GM12878 (cell line): ENCODE data around the gene ATP4A. TPM values are rescaled to one million over a fixed set of nuclear protein-coding genes. Genes with fewer than 3 reads are reported as not detected.

ENCODE experiments used
- ATAC-seq: fragments of 200-7000 bp; cut with Tn5 transposase; 3 replicates; pipeline ENCODE4 v1.9.1; 2020; ENCODE audit warnings: mild to moderate bottlenecking, moderate library complexity
- BruUV-seq: library from RNA; stranded (reverse); fragments of 400-500 nt; replicated peaks from 2 replicates; lab custom pipeline; 2021; lab: Mats Ljungman, UMichigan
- CTCF ChIA-PET: fragments of 300-600 bp; sonication (Branson Sonifier 250); formaldehyde crosslinking; extraction: SDS; loops from one replicate; lab custom pipeline; 2021; ENCODE audit warnings: inconsistent platforms; lab: Yijun Ruan, JAX
- POLR2A ChIA-PET: fragments of 350-600 bp; formaldehyde crosslinking; extraction: SDS; loops from one replicate; lab custom pipeline; 2021; ENCODE audit warnings: inconsistent platforms; lab: Charles Lee
- RAD21 ChIA-PET: fragments of 300-600 bp; sonication (Branson Sonifier 250); formaldehyde crosslinking; loops from one replicate; lab custom pipeline; 2023; ENCODE audit warnings: antibody characterized with exemption; ENCODE audit not compliant: unreplicated experiment; lab: Charles Lee
- SMC1A ChIA-PET: fragments of 300-600 bp; sonication (Branson Sonifier 250); formaldehyde crosslinking; loops from one replicate; lab custom pipeline; 2023; ENCODE audit not compliant: unreplicated experiment, uncharacterized antibody; lab: Charles Lee
- DNase-seq: peaks from one replicate; pipeline ENCODE4 v3.0.0-alpha.2; 2011; ENCODE audit warnings: low read depth, low spot score
- FAIRE-seq: peaks from 3 replicates; lab custom pipeline; 2011; peaks lifted over from hg19 to GRCh38; lab: Jason Lieb, UNC
- H2AFZ ChIP-seq: 2 replicates; pipeline ENCODE4 v1.6.0; 2011; ENCODE audit warnings: low read depth, low read length, control low read depth; ENCODE audit not compliant: control insufficient read depth
- H3K27ac ChIP-seq: 2 replicates; pipeline ENCODE4 v1.5.1; 2011; ENCODE audit warnings: control low read depth; ENCODE audit not compliant: control insufficient read depth, insufficient read depth
- H3K27me3 ChIP-seq, 2 experiments: replicated peaks in 1 of 2; 2 replicates each; pipeline versions ENCODE4 v1.6.0 to v1.6.1; 2011; ENCODE audit warnings: low read length in 1 of 2; ENCODE audit not compliant: control insufficient read depth in 2 of 2, insufficient read depth in 2 of 2
- H3K36me3 ChIP-seq, 2 experiments: 2 replicates each; pipeline ENCODE4 v1.5.1; 2011; ENCODE audit warnings: low read length in 1 of 2; ENCODE audit not compliant: control insufficient read depth in 2 of 2, insufficient read depth in 2 of 2
- H3K4me1 ChIP-seq: 2 replicates; pipeline ENCODE4 v1.6.1; 2011; ENCODE audit warnings: mild to moderate bottlenecking, low read length, moderate library complexity, mixed read lengths; ENCODE audit not compliant: control insufficient read depth, insufficient read depth
- H3K4me2 ChIP-seq: 2 replicates; pipeline ENCODE4 v1.6.0; 2011; ENCODE audit warnings: control low read depth; ENCODE audit not compliant: control insufficient read depth, insufficient read depth
- H3K4me3 ChIP-seq: fragments of 200-600 bp; sonication (generic); 2 replicates; pipeline ENCODE4 v1.5.1; 2016
- H3K79me2 ChIP-seq: 2 replicates; pipeline ENCODE4 v1.6.0; 2011; ENCODE audit warnings: low read length; ENCODE audit not compliant: control insufficient read depth, insufficient read depth
- H3K9ac ChIP-seq: 2 replicates; pipeline ENCODE4 v1.8.0; 2011; ENCODE audit warnings: low read length, control low read depth, mixed read lengths; ENCODE audit not compliant: control insufficient read depth, insufficient read depth
- H3K9me3 ChIP-seq: replicated peaks from 3 replicates; pipeline ENCODE4 v1.5.1; 2011; ENCODE audit warnings: mild to moderate bottlenecking, low read length; ENCODE audit not compliant: control insufficient read depth, insufficient read depth
- H4K20me1 ChIP-seq: 2 replicates; pipeline ENCODE4 v1.6.0; 2011; ENCODE audit not compliant: control insufficient read depth, insufficient read depth
- CBFB ChIP-seq: IDR thresholded peaks from 2 replicates; pipeline ENCODE4 v1.6.1; 2016; ENCODE audit warnings: antibody characterized with exemption, low read depth
- CEBPB ChIP-seq, 2 experiments: fragments of 150-350 bp in 1 of 2; IDR thresholded peaks; 2 replicates each; pipeline ENCODE4 v1.6.1; 2012 to 2014; ENCODE audit warnings: low read depth in 2 of 2, low read length in 2 of 2, borderline replicate concordance in 1 of 2, inconsistent platforms in 1 of 2
- CREB1 ChIP-seq: IDR thresholded peaks from 2 replicates; pipeline ENCODE4 v1.6.1; 2012; ENCODE audit warnings: low read depth, mild to moderate bottlenecking, inconsistent platforms
- HDAC6 ChIP-seq: fragments of 200-600 bp; sonication (generic); IDR thresholded peaks from one replicate; pipeline ENCODE4 v1.8.0; 2017; ENCODE audit warnings: antibody characterized with exemption; ENCODE audit not compliant: unreplicated experiment
- LARP7 ChIP-seq: fragments of 450-650 bp; IDR thresholded peaks from 2 replicates; pipeline ENCODE4 v1.6.1; 2017; ENCODE audit warnings: mild to moderate bottlenecking
- NR2C1 ChIP-seq: fragments of 450-650 bp; IDR thresholded peaks from 2 replicates; pipeline ENCODE4 v1.6.1; 2017; ENCODE audit warnings: antibody characterized with exemption, mild to moderate bottlenecking, moderate library complexity
- PML ChIP-seq: IDR thresholded peaks from 2 replicates; pipeline ENCODE4 v1.6.1; 2012; ENCODE audit warnings: low read length, inconsistent platforms
- POU2F2 ChIP-seq: IDR thresholded peaks from 3 replicates; pipeline ENCODE4 v1.6.1; 2011; ENCODE audit warnings: low read depth, mild to moderate bottlenecking, low read length, borderline replicate concordance
- SMC3 ChIP-seq: IDR thresholded peaks from 2 replicates; pipeline ENCODE4 v1.6.1; 2011; ENCODE audit warnings: low read length, improper control_type of control experiment, borderline replicate concordance
- TCF12 ChIP-seq: IDR thresholded peaks from 2 replicates; pipeline ENCODE4 v1.6.1; 2011; ENCODE audit warnings: low read depth, mild to moderate bottlenecking, low read length
- TCF3 ChIP-seq: IDR thresholded peaks from 2 replicates; pipeline ENCODE4 v1.6.1; 2012; ENCODE audit warnings: low read depth, mild to moderate bottlenecking, low read length, borderline replicate concordance; ENCODE audit not compliant: insufficient read depth
- WGBS: methylation state at CpG from one replicate; pipeline ENCODE4 v1.1.6; 2016; ENCODE audit warnings: low lambda C conversion rate; ENCODE audit not compliant: insufficient replicate concordance, insufficient coverage; ENCODE audit errors: missing lambda C conversion rate; 5-methylcytosine and 5-hydroxymethylcytosine counted together
- in situ Hi-C: fragments of 300-500 bp; cut with MboI; formaldehyde crosslinking; loops from 9 replicates; pipeline ENCODE4 v1.14.3; 2018; ENCODE audit warnings: mixed read lengths
- intact Hi-C: fragments of 100-400 bp; cut with micrococcal nuclease; formaldehyde crosslinking; loops from one replicate; pipeline ENCODE4 v1.14.2; 2022; ENCODE audit not compliant: unreplicated experiment
- polyA plus RNA-seq, 11 experiments: library from polyadenylated mRNA; depleted of rRNA in 4 of 11; unstranded in 6 of 11; stranded (reverse) in 5 of 11; fragments of >200 nt; fragmentation: Nextera tagmentation in 4 of 11; fragmentation: Illumina TruSeq in 1 of 11; extraction: Ambion mirVana in 4 of 11; extraction: Trizol in 1 of 11; gene quantifications; 1 replicate in 1 of 11; 2 replicates in 10 of 11; pipeline versions ENCODE4 v1.2.1 to v1.2.3, GENCODE V29; 2011 to 2016; ENCODE audit warnings: inconsistent platforms in 2 of 11, missing spikeins in 2 of 11, low read depth in 1 of 11
- total RNA-seq, 4 experiments: library from RNA; depleted of rRNA in 3 of 4; stranded (reverse); fragments of >200 nt in 3 of 4; fragmentation: Illumina TruSeq in 1 of 4; extraction: Trizol in 1 of 4; gene quantifications; 2 replicates each; pipeline versions ENCODE4 v1.2.1 to v1.2.3, GENCODE V29; 2013 to 2021
- TF ChIP-seq, protein P1 (sequence below): fragments of 450-650 bp; IDR thresholded peaks from 2 replicates; pipeline ENCODE4 v1.6.1; 2017; ENCODE audit warnings: mild to moderate bottlenecking
- TF ChIP-seq, protein P2 (sequence below): IDR thresholded peaks from 2 replicates; pipeline ENCODE4 v1.6.1; 2011; ENCODE audit warnings: borderline replicate concordance, low read depth, mild to moderate bottlenecking, moderate library complexity, mixed read lengths, low read length; ENCODE audit not compliant: insufficient read depth; ENCODE audit errors: extremely low read length
- TF ChIP-seq, protein P3 (sequence below): fragments of 150-350 bp; IDR thresholded peaks from 2 replicates; pipeline ENCODE4 v1.6.1; 2014; ENCODE audit warnings: mild to moderate bottlenecking, low read depth, low read length

Gene ATP4A
- total and polyA plus RNA-seq, 10 of the 15 experiments (the other 5 are each of a cell fraction or from before 2014, with no cell fraction given), result 0.03 to 1.5 (median 0.11) TPM; not detected in 3

DNA sequence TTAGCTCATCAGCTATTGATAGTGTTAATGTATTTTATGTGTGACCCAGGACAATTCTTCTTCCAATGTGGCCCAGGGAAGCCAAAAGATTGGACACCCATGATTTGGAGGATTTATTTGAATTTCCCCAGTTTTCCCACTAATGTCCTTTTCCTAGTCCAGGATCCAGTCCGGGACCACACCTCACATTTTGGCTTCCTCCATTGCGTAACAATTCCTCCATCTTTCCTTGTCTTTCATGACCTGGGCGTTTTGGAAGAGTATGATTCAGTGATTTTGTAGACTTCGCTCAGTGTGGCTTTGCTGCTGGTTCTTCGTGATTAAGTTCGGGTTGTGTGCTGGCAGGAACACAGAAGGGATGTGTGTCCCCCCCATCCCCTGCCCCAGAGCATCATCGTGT is 3.3 kb upstream of the ATP4A start (continued):
- TF ChIP-seq CREB1, result no peak
- no peak for TF ChIP-seq CEBPB (IDR thresholded peaks at IDR 0.05; ENCODE audit: borderline replicate concordance in 1 of 2, low read depth in 2 of 2, low read length in 2 of 2)
- TF ChIP-seq POU2F2, result no peak

DNA sequence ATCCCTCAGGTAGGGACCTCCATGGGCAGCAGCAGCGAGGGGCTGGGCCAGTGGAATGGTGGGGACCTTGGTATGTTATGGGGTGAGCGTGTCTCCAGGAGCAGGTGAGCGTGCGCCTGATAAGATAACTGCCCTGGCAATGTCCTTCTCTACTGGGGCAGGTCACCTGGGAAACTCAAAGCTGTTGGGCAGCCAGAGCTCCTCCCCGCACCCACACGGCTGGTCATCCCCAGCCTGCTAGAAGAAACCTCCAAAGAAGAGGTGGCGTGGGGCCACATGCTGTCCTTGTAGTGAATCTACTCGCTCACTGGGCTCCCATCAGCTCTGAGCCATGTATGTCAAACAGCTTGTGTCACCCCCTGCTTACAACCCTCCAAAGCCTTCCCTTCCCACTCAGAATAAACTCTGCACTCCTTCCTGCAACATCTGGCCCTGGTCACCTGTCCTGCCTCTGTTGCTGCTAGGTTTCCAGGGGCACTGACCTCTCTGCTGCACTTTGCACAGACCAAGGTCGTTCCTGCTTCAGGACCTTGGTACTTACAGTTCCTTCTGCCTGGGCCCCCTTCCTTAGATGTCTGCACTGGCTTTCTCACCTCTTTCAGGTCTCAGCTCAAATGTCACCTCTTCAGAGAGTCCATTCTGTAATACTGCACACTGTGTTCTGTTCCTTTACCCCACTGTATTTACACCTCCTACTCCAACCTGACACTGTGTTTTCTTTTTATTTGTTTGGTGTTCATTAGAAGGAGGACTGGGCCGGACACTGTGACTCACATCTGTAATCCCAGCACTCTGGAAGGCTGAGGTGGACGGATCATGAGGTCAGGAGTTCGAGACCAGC is 1.8 kb upstream of the ATP4A start:
- SMC1A ChIA-PET, result interaction anchor here (0.5 kb wide), 1 partner anchor 33 kb away, joined by 3 read pairs; no protein-coding TSS in a partner anchor
- intact Hi-C loops, result no loop called here
- CTCF ChIA-PET, result interaction anchor here (0.6 to 1.3 kb wide), 3 partner anchors 16 to 1689 kb away, joined by 3 to 4 read pairs (median 3); no protein-coding TSS in a partner anchor
- TF ChIP-seq LARP7, result no peak
- no peak for TF ChIP-seq SMC3
- TF ChIP-seq CREB1, result no peak
- no peak for TF ChIP-seq TCF12
- TF ChIP-seq, protein P1, sequence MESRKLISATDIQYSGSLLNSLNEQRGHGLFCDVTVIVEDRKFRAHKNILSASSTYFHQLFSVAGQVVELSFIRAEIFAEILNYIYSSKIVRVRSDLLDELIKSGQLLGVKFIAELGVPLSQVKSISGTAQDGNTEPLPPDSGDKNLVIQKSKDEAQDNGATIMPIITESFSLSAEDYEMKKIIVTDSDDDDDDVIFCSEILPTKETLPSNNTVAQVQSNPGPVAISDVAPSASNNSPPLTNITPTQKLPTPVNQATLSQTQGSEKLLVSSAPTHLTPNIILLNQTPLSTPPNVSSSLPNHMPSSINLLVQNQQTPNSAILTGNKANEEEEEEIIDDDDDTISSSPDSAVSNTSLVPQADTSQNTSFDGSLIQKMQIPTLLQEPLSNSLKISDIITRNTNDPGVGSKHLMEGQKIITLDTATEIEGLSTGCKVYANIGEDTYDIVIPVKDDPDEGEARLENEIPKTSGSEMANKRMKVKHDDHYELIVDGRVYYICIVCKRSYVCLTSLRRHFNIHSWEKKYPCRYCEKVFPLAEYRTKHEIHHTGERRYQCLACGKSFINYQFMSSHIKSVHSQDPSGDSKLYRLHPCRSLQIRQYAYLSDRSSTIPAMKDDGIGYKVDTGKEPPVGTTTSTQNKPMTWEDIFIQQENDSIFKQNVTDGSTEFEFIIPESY, result no peak
- TF ChIP-seq, protein P2, sequence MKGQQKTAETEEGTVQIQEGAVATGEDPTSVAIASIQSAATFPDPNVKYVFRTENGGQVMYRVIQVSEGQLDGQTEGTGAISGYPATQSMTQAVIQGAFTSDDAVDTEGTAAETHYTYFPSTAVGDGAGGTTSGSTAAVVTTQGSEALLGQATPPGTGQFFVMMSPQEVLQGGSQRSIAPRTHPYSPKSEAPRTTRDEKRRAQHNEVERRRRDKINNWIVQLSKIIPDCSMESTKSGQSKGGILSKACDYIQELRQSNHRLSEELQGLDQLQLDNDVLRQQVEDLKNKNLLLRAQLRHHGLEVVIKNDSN, result no peak
- TF ChIP-seq HDAC6, result no peak
- no peak for TF ChIP-seq PML
- no peak for TF ChIP-seq NR2C1
- TF ChIP-seq, protein P3, sequence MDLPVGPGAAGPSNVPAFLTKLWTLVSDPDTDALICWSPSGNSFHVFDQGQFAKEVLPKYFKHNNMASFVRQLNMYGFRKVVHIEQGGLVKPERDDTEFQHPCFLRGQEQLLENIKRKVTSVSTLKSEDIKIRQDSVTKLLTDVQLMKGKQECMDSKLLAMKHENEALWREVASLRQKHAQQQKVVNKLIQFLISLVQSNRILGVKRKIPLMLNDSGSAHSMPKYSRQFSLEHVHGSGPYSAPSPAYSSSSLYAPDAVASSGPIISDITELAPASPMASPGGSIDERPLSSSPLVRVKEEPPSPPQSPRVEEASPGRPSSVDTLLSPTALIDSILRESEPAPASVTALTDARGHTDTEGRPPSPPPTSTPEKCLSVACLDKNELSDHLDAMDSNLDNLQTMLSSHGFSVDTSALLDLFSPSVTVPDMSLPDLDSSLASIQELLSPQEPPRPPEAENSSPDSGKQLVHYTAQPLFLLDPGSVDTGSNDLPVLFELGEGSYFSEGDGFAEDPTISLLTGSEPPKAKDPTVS, result no peak
- TF ChIP-seq TCF3, result no peak
- no peak for TF ChIP-seq CBFB

More for the DNA sequence above, 1.8 kb upstream of the ATP4A start:
- Histone ChIP-seq H4K20me1 (no peaks in the 10 kb centered on the region), H3K9ac (no peak overlapping the region), H2AFZ (no peak overlapping the region), H3K27me3 (peaks cover 2 to 4% of the 10 kb centered on the region in 2 experiments; a peak in 1 of 4 replicates), H3K4me1 (peaks cover 7% of the 10 kb centered on the region), H3K79me2 (no peaks in the 10 kb centered on the region), H3K27ac (no peak overlapping the region), H3K4me3 (no peak overlapping the region), H3K9me3 (no peaks in the 10 kb centered on the region), H3K36me3 (no peaks in the 10 kb centered on the region), H3K4me2 (no peak overlapping the region)
- ChIA-PET POLR2A (no interaction called here), RAD21 (no interaction called here)
- ATAC-seq, result no peak
- in situ Hi-C loops, result no loop called here
- no peak for DNase-seq
- no peak for FAIRE-seq
- BruUV-seq, result no TSS peak
- 37% methylated on average over 12 of the region's 12 CpGs for WGBS
